Endothelial cell of umbilical vein (primary cell): ENCODE data around the gene AQP9. TPM values are rescaled to one million over a fixed set of nuclear protein-coding genes. Genes with fewer than 3 reads are reported as not detected.

Experiments
- BruUV-seq: library from RNA; stranded (reverse); fragments of 400-500 nt; replicated peaks from 2 replicates; lab custom pipeline; 2021; lab: Mats Ljungman, UMichigan
- CTCF ChIA-PET: fragments of 300-600, 350-600 bp; sonication (Branson Sonifier 250); formaldehyde crosslinking; loops from one replicate; lab custom pipeline; 2021; ENCODE audit warnings: antibody characterized with exemption, inconsistent platforms; lab: Charles Lee
- POLR2A ChIA-PET: fragments of 300-600, 350-600 bp; sonication (Branson Sonifier 250); formaldehyde crosslinking; loops from one replicate; lab custom pipeline; 2021; ENCODE audit warnings: antibody characterized with exemption, inconsistent platforms; lab: Charles Lee
- DNase-seq: peaks from one replicate; pipeline ENCODE4 v3.0.0-alpha.2; 2011; ENCODE audit warnings: low read depth, low spot score
- FAIRE-seq: peaks from 2 replicates; lab custom pipeline; 2011; peaks lifted over from hg19 to GRCh38; lab: Jason Lieb, UNC
- H2AFZ ChIP-seq: 2 replicates; pipeline ENCODE4 v1.6.0; 2012; ENCODE audit warnings: low read depth, low read length, control low read depth, inconsistent platforms
- H3K27ac ChIP-seq: 2 replicates; pipeline ENCODE4 v1.5.1; 2011; ENCODE audit warnings: low read depth, mild to moderate bottlenecking, control low read depth, low read length, moderate library complexity; ENCODE audit not compliant: insufficient read depth
- H3K27me3 ChIP-seq, 2 experiments: 2 replicates each; pipeline versions ENCODE4 v1.6.0 to v1.6.1; 2011; ENCODE audit warnings: low read length in 2 of 2, mixed read lengths in 1 of 2; ENCODE audit not compliant: control insufficient read depth in 2 of 2, insufficient read depth in 2 of 2
- H3K36me3 ChIP-seq, 2 experiments: 2 replicates in 1 of 2; 3 replicates in 1 of 2; pipeline ENCODE4 v1.5.1; 2011; ENCODE audit warnings: low read length in 2 of 2, mild to moderate bottlenecking in 1 of 2, moderate library complexity in 1 of 2; ENCODE audit not compliant: control insufficient read depth in 2 of 2, insufficient read depth in 2 of 2; ENCODE audit errors: extremely low read depth in 1 of 2
- H3K4me1 ChIP-seq: 3 replicates; pipeline ENCODE4 v1.5.1; 2011; ENCODE audit warnings: mild to moderate bottlenecking, low read length; ENCODE audit not compliant: control insufficient read depth, insufficient read depth; ENCODE audit errors: extremely low read depth
- H3K4me2 ChIP-seq: 2 replicates; pipeline ENCODE4 v1.6.1; 2011; ENCODE audit warnings: low read length, control low read depth, mixed read lengths; ENCODE audit not compliant: insufficient read depth
- H3K4me3 ChIP-seq, 3 experiments: fragments of 200-600 bp in 1 of 3; sonication (generic), shearing (Covaris generic) in 1 of 3; replicated peaks in 1 of 3; 2 replicates each; pipeline ENCODE4 v1.5.1; 2011 to 2016; ENCODE audit warnings: control low read depth in 3 of 3, low read length in 3 of 3, mild to moderate bottlenecking in 2 of 3, inconsistent platforms in 1 of 3, low read depth in 1 of 3, moderate library complexity in 1 of 3; ENCODE audit not compliant: insufficient read depth in 1 of 3
- H3K79me2 ChIP-seq: 2 replicates; pipeline ENCODE4 v1.6.0; 2012; ENCODE audit warnings: low read length, inconsistent platforms; ENCODE audit not compliant: control insufficient read depth, insufficient read depth
- H3K9ac ChIP-seq: replicated peaks from 2 replicates; pipeline ENCODE3; 2011; ENCODE audit warnings: low read length, control low read depth; ENCODE audit not compliant: insufficient read depth; ENCODE audit errors: extremely low read depth
- H3K9me1 ChIP-seq: replicated peaks from 3 replicates; pipeline ENCODE4 v1.6.0; 2011; ENCODE audit warnings: mild to moderate bottlenecking, low read length; ENCODE audit not compliant: control insufficient read depth, insufficient read depth; ENCODE audit errors: extremely low read depth
- H3K9me3 ChIP-seq: replicated peaks from 2 replicates; pipeline ENCODE4 v1.5.1; 2012; ENCODE audit warnings: low read length, inconsistent platforms; ENCODE audit not compliant: control insufficient read depth, insufficient read depth
- H4K20me1 ChIP-seq: replicated peaks from 2 replicates; pipeline ENCODE3; 2011; ENCODE audit warnings: mild to moderate bottlenecking, low read length; ENCODE audit not compliant: control insufficient read depth, insufficient read depth; ENCODE audit errors: extremely low read depth
- EZH2 ChIP-seq: IDR thresholded peaks from 2 replicates; pipeline ENCODE4 v1.6.1; 2012; ENCODE audit warnings: borderline replicate concordance, low read depth, mild to moderate bottlenecking, moderate library complexity, low read length, inconsistent platforms; ENCODE audit not compliant: severe bottlenecking
- FOS ChIP-seq: IDR thresholded peaks from 2 replicates; pipeline ENCODE4 v1.6.1; 2011; ENCODE audit warnings: mild to moderate bottlenecking, low read length, moderate library complexity, borderline replicate concordance; ENCODE audit not compliant: insufficient read depth
- GATA2 ChIP-seq: IDR thresholded peaks from 2 replicates; pipeline ENCODE4 v1.7.0; 2011; ENCODE audit warnings: low read depth, mild to moderate bottlenecking, moderate library complexity, mixed read lengths, low read length; ENCODE audit not compliant: insufficient read length, insufficient read depth
- JUN ChIP-seq: IDR thresholded peaks from 2 replicates; pipeline ENCODE4 v1.6.1; 2011; ENCODE audit warnings: borderline replicate concordance, low read depth; ENCODE audit not compliant: insufficient read length, insufficient read depth
- MYC ChIP-seq: IDR thresholded peaks from one replicate; pipeline ENCODE4 v1.6.1; 2011; ENCODE audit warnings: mild to moderate bottlenecking, low read depth, low read length
- POLR2A ChIP-seq: IDR thresholded peaks from 2 replicates; pipeline ENCODE4 v1.6.1; 2012; ENCODE audit warnings: low read depth, mild to moderate bottlenecking, control low read depth, low read length
- POLR2AphosphoS5 ChIP-seq: IDR thresholded peaks from 2 replicates; pipeline ENCODE4 v1.6.1; 2012; ENCODE audit warnings: low read depth, mild to moderate bottlenecking, control low read depth, low read length, moderate library complexity; ENCODE audit not compliant: insufficient read depth
- dilution Hi-C: fragments of 300-500 bp; cut with MboI; formaldehyde crosslinking; loops from one replicate; pipeline ENCODE4 v1.15.0; 2019; ENCODE audit warnings: low sequenced_read_pairs; ENCODE audit not compliant: extremely low pct_ligation_motif_present
- intact Hi-C: fragments of 100-400 bp; cut with micrococcal nuclease; formaldehyde crosslinking; loops from one replicate; pipeline ENCODE4 v1.10.0; 2022
- polyA plus RNA-seq, 4 experiments: library from polyadenylated mRNA; depleted of rRNA in 3 of 4; stranded (reverse) in 3 of 4; unstranded in 1 of 4; fragments of >200 nt; gene quantifications; 2 replicates each; pipeline versions ENCODE4 v1.2.1 to v1.2.3, GENCODE V29; 2011 to 2012; ENCODE audit warnings: missing spikeins in 1 of 4
- total RNA-seq: library from RNA; stranded (reverse); gene quantifications from 2 replicates; pipeline ENCODE4 v1.2.3, GENCODE V29; 2021
- TF ChIP-seq, protein P1 (sequence below): IDR thresholded peaks from 2 replicates; pipeline ENCODE4 v1.6.1; 2011; ENCODE audit not compliant: insufficient read depth, insufficient read length
- TF ChIP-seq, protein P2 (sequence below), 2 donors: IDR thresholded peaks; 1 replicate in 1 of 2; 2 replicates in 1 of 2; pipeline ENCODE4 v1.5.1; 2011; ENCODE audit warnings: low read length in 2 of 2, mild to moderate bottlenecking in 2 of 2, moderate library complexity in 2 of 2, control low read depth in 1 of 2, inconsistent platforms in 1 of 2, low read depth in 1 of 2; ENCODE audit not compliant: insufficient read depth in 1 of 2; ENCODE audit errors: extremely low read depth in 1 of 2

The AQP9 gene
- total and polyA plus RNA-seq, 2 donors (not counting 3 experiments of a cell fraction or from before 2014, with no cell fraction given): not detected

DNA sequence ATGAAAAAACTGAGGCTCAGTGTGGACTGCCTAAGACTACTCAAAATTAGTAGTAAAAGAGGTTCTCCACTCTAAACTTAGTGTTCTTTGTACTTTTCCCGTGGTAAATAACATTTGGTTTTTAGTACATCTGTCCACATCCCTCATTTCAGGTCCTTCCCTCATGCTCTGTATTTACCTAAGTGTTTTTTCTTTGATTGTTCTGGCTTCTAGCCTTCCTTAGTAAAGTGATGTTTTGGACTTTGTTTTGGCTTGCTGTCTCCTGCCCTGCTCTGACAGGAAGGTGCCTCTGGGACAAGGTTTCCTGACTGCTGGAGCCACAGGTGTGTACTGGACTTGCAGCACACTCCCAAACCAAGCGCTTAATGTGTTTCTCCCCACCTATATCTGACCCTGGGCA, 42.8 kb upstream of the AQP9 start:
- ChIA-PET POLR2A (no interaction called here), CTCF (no interaction called here)
- Histone ChIP-seq H4K20me1 (peaks cover 2% of the 10 kb centered on the region), H3K4me3 (no peak overlapping the region), H3K79me2 (no peaks in the 10 kb centered on the region), H3K9me1 (no peaks in the 10 kb centered on the region), H3K27me3 (no peaks in the 10 kb centered on the region), H3K27ac (no peak overlapping the region), H3K36me3 (no peaks in the 10 kb centered on the region), H3K9me3 (no peaks in the 10 kb centered on the region), H3K9ac (no peak overlapping the region), H3K4me1 (no peaks in the 10 kb centered on the region), H2AFZ (no peak overlapping the region), H3K4me2 (no peak overlapping the region)
- intact Hi-C loops: no loop called here
- dilution Hi-C loops: no loop called here
- no peak for TF ChIP-seq JUN
- no peak for TF ChIP-seq FOS
- FAIRE-seq: no peak
- DNase-seq: no peak
- BruUV-seq: no TSS peak

DNA sequence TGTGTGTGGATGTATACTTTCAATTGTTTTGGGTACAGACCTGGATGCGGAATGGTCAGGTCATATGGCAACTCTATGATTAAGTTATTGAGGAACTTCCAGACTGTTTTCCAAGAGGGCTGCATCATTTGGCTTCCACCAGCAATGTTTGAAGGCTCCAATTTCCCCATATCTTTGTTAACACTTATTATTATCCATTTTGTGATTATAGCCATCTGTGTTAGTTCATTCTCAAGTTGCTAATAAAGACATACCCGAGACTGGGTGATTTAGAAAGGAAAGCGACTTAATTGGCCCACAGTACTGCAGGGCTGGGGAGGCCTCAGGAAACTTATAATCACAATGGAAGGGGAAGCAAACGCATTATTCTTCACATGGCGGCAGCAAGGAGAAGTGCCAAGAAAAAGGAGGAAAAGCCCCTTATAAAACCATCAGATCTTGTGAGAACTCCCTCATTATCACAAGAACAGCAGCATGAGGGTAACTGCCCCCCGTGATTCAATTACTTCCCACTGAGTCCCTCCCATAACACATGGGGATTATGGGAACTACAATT, 41.6 kb upstream of the AQP9 start:
- DNase-seq (no peak), FAIRE-seq (no peak)
- Histone ChIP-seq H3K4me1 (no peaks in the 10 kb centered on the region), H3K79me2 (no peaks in the 10 kb centered on the region), H3K9me1 (no peaks in the 10 kb centered on the region), H2AFZ (no peak overlapping the region), H4K20me1 (peaks cover 2% of the 10 kb centered on the region), H3K27ac (no peak overlapping the region), H3K4me3 (no peak overlapping the region), H3K27me3 (peaks cover 0 to 5% of the 10 kb centered on the region in 2 experiments), H3K9me3 (no peaks in the 10 kb centered on the region), H3K36me3 (no peaks in the 10 kb centered on the region), H3K4me2 (no peak overlapping the region), H3K9ac (no peak overlapping the region)
- ChIA-PET POLR2A (no interaction called here), CTCF (no interaction called here)
- no TSS peak for BruUV-seq
- dilution Hi-C loops (no loop called here), intact Hi-C loops (no loop called here)
- no peak for TF ChIP-seq POLR2A
- no peak for TF ChIP-seq EZH2
- TF ChIP-seq, protein P1, sequence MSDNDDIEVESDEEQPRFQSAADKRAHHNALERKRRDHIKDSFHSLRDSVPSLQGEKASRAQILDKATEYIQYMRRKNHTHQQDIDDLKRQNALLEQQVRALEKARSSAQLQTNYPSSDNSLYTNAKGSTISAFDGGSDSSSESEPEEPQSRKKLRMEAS: no peak
- TF ChIP-seq FOS: no peak
- no peak for TF ChIP-seq POLR2AphosphoS5
- TF ChIP-seq, protein P2, sequence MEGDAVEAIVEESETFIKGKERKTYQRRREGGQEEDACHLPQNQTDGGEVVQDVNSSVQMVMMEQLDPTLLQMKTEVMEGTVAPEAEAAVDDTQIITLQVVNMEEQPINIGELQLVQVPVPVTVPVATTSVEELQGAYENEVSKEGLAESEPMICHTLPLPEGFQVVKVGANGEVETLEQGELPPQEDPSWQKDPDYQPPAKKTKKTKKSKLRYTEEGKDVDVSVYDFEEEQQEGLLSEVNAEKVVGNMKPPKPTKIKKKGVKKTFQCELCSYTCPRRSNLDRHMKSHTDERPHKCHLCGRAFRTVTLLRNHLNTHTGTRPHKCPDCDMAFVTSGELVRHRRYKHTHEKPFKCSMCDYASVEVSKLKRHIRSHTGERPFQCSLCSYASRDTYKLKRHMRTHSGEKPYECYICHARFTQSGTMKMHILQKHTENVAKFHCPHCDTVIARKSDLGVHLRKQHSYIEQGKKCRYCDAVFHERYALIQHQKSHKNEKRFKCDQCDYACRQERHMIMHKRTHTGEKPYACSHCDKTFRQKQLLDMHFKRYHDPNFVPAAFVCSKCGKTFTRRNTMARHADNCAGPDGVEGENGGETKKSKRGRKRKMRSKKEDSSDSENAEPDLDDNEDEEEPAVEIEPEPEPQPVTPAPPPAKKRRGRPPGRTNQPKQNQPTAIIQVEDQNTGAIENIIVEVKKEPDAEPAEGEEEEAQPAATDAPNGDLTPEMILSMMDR (IDR thresholded peaks at IDR 0.05; ENCODE audit: extremely low read depth in 1 of 2, insufficient read depth in 1 of 2, low read depth in 1 of 2, low read length in 2 of 2): no peak
- no peak for TF ChIP-seq MYC
- no peak for TF ChIP-seq GATA2
- no peak for TF ChIP-seq JUN
